GM06990 (cell line): ENCODE data around the gene ALPL.

Experiments used
- DNase-seq: peaks from one replicate; pipeline ENCODE4 v3.0.0-alpha.2; 2011; ENCODE audit not compliant: insufficient read length; ENCODE audit errors: extremely low read depth
- H3K27me3 ChIP-seq: replicated peaks from 2 replicates; pipeline ENCODE4 v1.6.0; 2011; ENCODE audit warnings: low read length; ENCODE audit not compliant: control insufficient read depth, insufficient read depth
- H3K36me3 ChIP-seq: 2 replicates; pipeline ENCODE4 v1.5.1; 2011; ENCODE audit warnings: low read length; ENCODE audit not compliant: control insufficient read depth, insufficient read depth
- H3K4me3 ChIP-seq: replicated peaks from 2 replicates; pipeline ENCODE4 v1.5.1; 2011; ENCODE audit warnings: low read depth, mild to moderate bottlenecking, control low read depth, low read length
- CTCF ChIP-seq: IDR thresholded peaks from 2 replicates; pipeline ENCODE4 v1.5.1; 2011; ENCODE audit warnings: low read length, control low read depth, mild to moderate bottlenecking, inconsistent platforms; ENCODE audit not compliant: insufficient read depth, poor library complexity, severe bottlenecking

The ALPL gene

GRCh38 chr1:21616372-21616771 lies 107.1 kb downstream of the ALPL start:
- Histone ChIP-seq H3K36me3 (no peaks in the 10 kb centered on the region), H3K4me3 (no peak overlapping the region), H3K27me3 (no peaks in the 10 kb centered on the region; the same call in none of the 2 replicates)
- no peak for TF ChIP-seq CTCF
- DNase-seq = no peak

- Histone ChIP-seq H3K27me3 (no peaks in the 10 kb centered on the region; the same call in none of the 2 replicates), H3K4me3 (no peak overlapping the region), H3K36me3 (no peaks in the 10 kb centered on the region)
- DNase-seq = no peak
- no peak for TF ChIP-seq CTCF
Measured at GRCh38 chr1:21617126-21617738, 108.0 kb downstream of the ALPL start.

- Histone ChIP-seq H3K4me3 (no peak overlapping the region), H3K36me3 (no peaks in the 10 kb centered on the region), H3K27me3 (no peaks in the 10 kb centered on the region; the same call in none of the 2 replicates)
- no peak for TF ChIP-seq CTCF
- no peak for DNase-seq
Measured at GRCh38 chr1:21618059-21618458, 108.8 kb downstream of the ALPL start.

GRCh38 chr1:21618561-21619374 lies 109.5 kb downstream of the ALPL start:
- Histone ChIP-seq H3K36me3 (no peaks in the 10 kb centered on the region), H3K27me3 (no peaks in the 10 kb centered on the region; the same call in none of the 2 replicates), H3K4me3 (no peak overlapping the region)
- no peak for DNase-seq
- TF ChIP-seq CTCF = no peak

GRCh38 chr1:21619375-21619947 lies 110.2 kb downstream of the ALPL start:
- no peak for TF ChIP-seq CTCF
- no peak overlapping the region for H3K4me3 ChIP-seq
- H3K27me3 ChIP-seq = no peaks in the 10 kb centered on the region; the same call in none of the 2 replicates

More at GRCh38 chr1:21619375-21619947, 110.2 kb downstream of the ALPL start:
- H3K36me3 ChIP-seq = no peaks in the 10 kb centered on the region
- DNase-seq = no peak
